NCI-H1694 (cell line): ENCODE results near the gene ATF5.
A peak's percentile ranks its signal among the peaks of the same experiment; 100 is the strongest.

Source experiments
- DNase-seq: peaks from one replicate; lab custom pipeline; 2025; lab: John Stamatoyannopoulos, UW

Gene ATF5, protein sequence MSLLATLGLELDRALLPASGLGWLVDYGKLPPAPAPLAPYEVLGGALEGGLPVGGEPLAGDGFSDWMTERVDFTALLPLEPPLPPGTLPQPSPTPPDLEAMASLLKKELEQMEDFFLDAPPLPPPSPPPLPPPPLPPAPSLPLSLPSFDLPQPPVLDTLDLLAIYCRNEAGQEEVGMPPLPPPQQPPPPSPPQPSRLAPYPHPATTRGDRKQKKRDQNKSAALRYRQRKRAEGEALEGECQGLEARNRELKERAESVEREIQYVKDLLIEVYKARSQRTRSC

DNA sequence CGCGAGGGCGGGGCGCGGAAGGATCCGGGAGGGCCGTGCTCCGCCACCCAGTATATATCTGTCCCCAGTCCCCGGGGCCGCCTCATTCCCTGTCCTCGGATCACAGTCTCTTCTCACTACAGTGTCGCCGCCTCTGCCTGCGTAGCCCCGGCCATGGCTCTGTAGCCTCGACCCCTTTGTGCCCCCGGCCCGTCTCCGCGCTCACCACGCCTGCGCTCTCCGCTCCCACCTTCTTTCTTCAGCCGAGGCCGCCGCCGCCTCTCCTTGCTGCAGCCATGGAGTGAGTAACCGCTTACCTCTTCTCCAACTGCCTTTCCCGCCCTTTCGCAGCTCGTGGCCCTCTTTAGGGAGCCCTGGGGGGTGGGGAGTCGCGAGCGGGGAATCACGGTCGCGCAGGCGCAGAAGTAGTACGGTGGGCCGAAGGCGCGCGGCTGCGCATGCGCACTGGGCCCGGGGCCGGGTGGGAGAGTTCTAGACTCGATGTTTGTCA lies at the start of gene ATF5, which contains the start of gene NUP62:
ATF5 (plus strand) TSS at position 85 of the 490 bp plus-strand sequence. CDS start 1,646 bp downstream, outside the sequence.
NUP62 (minus strand) TSS at position 384 of the 490 bp plus-strand sequence. CDS start 19,697 bp downstream, outside the sequence.
- DNase-seq, result peak; percentile 83

DNA sequence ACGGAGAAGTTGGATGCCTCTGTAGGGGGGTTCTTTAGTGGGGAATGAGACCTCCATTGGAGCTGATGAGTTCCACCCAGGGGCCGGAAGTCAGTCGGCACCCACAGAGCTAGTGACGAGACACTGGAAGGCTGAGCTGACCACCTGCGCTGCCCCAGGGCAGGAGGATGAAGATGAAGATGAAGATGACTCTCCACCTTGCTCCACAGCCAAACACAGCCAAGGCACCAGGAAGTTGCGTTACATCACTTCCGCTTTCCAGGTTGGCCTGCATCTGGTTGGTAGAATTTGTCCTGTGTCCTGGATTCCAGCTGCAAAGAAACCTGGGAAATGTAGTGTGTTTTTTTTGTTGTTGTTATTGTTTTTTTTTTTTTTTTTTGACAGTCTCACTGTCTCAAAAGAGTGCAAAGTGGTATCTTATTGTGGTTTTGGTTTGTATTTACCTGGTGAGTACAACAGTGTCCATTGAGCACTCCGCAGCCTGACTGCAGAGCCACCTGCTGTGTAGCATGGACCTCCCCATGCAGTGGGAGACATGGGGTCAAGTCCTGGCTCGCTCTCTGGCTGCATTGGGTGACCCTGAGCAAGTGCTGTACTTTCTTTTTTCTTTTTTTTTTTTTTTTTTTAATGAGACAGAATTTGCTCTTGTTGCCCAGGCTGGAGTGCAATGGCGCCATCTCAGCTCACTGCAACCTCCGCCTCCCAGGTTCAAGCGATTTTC lies 49.6 kb upstream of the ATF5 start:
- DNase-seq, result no peak

DNA sequence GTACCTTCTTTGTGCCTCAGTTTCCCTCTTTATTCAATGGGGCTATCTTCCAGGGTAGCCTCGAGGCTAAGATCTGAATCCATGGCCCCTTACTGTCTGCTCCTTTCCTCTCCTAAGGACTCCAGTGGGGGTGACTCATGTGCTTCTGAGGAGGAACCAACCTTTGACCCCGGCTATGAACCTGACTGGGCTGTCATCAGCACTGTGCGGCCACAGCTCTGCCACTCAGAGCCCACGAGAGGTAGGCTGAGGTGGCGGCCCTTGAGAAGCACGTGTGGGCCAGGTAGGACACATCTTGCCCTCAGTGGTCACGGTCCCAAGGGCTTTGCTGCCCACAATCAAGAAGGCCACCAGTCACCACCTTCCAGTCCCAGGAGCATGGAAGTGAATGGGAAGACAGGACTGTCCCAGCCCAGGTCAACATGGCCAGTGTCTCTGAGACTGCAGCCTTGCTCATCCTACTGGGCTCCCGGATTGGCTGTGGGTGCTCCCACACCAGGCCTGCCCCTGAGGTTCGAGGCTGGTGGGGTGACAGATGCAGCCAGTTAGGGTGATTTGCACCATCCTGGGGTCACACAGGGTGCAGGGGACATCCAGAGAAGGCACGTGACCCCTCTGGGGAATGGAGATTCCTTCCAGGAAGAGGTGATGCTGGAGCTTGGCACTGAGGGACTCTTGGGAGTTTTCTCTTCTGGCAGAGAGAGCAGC lies 48.7 kb upstream of the ATF5 start:
- DNase-seq, result no peak

DNA sequence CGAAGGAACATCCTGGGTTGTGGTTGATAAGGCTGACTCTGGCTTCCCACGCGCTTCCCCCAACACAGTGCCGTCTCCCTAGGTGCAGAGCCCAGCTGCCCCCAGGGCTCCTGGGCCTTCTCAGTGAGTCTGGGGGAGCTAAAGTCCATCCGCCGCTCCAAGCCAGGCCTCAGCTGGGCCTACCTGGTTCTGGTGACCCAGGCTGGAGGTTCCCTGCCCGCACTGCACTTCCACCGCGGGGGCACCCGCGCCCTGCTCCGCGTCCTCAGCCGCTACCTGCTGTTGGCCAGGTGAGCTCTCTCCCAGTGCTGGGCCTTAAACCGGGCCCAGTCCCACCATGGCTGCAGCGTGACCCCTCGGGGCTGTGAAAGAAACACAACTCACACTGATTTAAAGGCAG lies 47.8 kb upstream of the ATF5 start:
- no peak for DNase-seq

DNA sequence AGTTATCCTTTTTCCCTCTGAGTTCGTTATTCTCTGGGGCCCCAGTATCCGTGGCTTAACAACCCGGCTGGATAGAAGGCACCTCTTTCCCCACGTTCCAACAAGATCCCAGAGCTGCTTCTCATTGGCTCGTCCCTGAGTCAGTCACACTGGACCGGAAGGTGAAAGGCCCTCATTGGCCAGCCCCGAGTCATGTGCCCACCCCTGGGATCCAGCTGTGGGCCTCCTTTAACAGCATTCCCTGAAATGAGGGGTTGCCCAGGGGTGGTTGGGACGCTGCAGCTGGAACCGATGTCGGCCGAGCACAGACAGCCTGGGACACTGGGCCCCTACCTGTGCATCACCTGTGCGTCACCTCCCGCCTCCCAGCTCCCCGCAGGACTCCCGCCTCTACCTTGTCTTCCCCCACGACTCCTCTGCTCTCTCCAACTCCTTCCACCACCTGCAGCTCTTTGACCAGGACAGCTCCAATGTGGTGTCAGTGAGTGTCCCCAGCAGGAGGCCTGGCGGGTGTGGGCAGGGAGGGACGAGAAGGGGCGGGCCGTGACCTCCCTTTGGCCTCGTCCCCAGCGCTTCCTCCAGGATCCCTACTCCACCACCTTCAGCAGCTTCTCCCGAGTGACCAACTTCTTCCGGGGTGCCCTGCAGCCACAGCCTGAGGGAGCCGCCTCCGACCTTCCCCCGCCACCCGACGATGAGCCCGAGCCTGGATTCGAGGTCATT lies 47.2 kb upstream of the ATF5 start:
- no peak for DNase-seq

DNA sequence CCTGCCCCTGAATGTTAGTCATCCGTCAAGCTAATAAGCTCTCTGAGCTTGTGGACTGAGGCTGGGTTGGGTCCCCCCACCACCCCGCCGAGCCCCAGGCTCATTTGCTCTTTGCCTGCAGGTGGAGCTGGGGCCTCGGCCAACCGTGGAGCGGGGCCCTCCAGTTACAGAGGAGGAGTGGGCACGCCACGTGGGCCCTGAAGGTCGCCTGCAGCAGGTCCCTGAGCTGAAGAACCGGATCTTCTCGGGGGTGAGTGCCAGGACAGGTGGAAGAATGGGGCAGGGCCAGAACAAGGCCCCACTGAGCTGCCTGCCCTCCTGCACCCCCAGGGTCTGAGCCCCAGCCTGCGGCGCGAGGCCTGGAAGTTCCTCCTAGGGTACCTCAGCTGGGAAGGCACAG lies 46.4 kb upstream of the ATF5 start:
- DNase-seq, result no peak

DNA sequence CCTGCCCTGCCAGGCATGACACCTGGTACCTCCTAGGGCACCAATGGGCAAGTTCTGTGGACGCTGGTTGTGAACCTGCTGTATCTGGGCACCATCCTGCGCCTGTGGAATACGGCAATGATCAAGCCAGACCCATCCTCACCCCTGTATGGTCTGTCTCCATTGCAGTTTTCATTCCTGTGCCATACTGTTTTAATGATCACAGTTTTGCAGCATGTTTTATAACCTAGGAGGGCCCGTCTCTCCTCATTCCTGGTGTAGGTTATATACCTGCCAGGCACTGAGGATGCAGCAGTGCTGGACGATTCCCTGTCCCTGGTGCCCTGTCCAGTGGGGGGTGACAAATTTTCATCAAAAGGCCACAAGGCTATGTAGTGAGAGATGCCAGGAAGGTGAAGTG lies 45.9 kb upstream of the ATF5 start:
- DNase-seq, result no peak

DNA sequence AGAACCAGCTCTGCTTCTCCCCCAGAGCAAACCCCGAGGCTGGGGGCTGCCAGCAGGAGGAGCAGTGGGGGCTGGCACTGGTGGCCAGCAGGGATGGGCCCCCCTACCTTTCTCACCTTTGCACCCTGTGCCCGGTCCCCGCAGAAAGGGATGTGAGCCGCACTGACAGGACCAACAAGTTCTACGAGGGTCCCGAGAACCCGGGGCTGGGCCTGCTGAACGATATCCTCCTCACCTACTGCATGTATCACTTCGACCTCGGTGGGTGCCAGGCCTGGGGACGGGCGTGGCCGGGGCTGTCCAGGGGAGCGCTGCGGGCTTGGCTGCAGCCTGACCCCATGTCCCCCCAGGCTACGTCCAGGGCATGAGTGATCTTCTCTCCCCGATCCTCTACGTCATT lies 44.9 kb upstream of the ATF5 start:
- DNase-seq, result no peak

DNA sequence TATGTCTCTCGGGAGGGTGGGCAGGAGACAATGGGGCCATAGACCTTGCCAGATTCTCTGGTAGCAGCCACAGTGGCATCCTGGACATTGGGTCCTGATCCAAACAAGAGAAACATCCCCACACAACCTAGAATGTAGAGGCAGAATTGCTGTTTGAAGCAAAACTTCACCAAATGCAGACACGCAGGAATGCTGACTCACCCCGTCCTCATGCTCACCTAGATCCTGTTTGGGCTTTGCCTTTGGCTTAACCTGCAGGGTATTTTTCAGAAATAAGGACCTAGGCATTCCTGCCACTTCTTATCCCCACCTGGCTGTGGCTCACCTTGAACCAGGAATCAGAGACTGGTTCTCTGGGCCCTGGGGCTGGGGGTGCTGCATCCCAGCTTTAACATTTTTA lies 44.2 kb upstream of the ATF5 start:
- no peak for DNase-seq

DNA sequence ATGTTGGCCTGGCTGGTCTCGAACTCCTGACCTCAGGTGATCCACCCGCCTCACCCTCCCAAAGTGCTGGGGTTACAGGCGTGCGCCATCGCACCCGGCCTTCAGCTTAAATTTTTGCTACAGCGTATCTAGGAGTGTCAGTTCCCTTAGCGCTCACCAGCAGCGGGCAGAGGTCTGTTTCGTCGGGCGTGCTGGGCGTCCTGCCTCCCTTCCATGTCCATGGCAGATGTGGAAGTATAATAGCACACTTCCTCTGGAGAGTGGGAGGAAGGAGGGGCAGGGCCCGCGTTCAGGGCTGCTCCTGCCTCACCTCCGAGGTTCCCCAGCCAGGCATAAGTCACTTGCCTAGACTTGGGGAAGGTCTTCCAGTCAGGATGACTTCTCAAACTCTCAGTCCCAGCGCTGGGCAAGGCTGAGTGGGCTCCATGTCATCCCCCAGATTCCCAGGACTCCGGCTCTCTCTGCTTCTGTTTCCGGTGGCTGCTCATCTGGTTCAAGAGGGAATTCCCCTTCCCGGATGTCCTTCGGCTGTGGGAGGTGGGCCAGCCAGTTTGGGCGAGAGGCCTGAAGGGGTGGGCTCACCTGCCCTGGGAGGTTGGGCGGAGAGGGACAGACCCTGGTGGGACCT lies 41.9 kb upstream of the ATF5 start:
- DNase-seq, result no peak

DNA sequence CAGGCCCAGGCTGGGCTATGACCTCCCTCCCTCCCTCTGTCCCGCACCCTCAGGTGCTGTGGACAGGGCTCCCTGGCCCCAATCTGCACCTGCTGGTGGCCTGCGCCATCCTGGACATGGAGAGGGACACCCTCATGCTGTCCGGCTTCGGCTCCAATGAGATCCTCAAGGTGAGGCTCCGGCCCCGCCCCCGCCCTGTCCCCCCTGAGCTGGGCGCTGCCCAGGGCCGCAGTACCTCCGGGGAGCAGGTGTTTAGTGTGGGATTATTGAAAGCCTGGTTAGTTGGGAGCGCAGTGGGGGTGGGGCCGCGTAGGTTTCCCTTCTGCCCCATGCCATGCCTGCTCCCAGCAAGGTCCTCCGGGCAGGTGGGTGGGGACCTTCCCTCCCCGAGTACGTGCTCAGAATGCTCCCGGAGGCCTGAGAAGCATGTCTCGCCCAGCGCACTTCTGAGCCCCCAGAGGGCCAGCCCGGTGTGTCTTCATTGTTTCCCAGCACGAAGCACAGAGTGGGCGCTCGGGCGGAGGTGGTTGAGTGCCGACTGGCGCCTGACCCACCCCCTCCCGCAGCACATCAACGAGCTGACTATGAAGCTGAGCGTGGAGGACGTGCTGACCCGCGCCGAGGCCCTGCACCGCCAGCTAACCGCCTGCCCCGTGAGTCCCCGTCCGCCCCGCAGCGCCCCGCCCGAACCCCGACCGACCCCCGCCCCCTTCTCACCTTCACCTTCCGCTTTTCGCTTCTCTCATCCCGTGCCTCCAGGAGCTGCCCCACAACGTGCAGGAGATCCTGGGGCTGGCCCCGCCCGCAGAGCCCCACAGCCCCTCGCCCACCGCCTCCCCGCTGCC lies 41.1 kb upstream of the ATF5 start:
- DNase-seq, result no peak

DNA sequence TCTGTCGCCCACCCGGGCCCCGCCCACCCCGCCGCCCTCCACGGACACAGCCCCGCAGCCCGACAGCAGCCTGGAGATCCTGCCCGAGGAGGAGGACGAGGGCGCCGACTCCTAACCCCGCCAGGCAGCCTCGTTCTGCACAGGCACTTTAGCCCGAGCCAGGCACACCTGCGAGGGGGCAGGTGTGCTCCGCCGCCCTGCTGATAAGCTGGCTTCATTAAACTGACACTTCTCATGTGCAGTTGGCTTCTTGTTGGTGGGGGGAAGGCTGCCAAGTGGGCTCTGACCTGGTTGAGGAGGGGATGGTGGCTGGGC lies 40.5 kb upstream of the ATF5 start:
- no peak for DNase-seq

DNA sequence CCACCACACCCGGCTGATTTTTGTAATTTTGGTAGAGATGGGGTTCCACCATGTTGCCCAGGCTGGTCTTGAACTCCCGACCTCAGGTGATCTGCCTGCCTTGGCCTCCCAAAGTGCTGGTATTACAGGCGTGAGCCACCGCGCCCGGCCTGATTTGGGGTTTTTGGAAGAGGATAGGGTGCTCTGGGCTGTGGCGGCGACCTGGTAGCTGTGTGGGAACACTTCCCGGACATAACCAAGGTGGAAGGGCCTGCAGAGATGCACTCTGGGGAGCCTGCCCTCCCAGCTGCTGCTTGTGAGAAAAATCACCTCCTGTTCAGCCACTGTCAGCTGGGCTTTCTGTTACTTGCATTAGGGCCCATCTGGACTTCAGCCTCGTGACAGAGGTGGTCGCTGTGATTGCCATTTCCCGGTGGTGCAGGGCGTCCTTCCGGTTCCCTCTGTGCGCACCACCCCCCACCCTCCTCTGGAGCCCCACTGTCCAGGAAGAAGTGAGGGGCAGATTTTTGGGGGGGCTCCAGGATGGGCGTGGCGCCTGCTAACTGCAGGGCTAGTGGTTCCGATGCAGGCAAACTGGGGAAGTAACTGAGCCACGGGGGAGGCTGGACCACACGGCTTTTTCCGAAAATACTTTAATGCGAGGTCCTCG lies 39.8 kb upstream of the ATF5 start:
- no peak for DNase-seq

DNA sequence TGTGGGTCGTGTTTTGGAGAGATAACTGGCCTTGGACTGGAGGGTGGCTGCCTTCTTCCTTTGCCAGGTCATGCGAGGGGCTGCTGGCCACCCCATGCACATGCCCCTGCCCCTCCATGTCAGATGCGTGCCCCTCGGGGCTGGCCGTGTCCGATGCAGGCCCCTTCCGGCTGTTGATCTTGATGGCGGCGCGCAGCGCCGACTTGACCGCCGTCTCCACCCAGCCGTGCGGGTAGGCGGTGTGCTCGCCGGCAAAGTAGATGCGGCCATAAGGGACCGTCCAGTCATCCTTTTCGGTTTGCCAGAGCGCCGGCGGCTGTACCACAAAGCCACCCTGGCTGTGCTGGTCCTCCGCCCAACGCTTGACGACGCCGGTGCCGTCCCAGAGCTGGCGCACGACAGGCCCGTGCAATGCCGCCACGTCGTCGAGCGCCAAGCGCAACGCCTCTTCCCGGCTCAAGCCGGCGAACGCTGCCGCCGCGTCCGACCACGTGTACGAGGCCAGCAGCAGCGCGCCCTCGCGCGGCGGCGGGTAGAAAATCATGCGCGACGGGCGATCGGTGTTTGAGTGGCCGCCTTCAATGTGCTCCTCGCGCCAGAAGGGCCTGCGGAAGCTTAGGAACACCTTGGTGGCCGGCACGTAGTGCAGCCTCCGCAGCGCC lies 39.2 kb upstream of the ATF5 start:
- no peak for DNase-seq

DNA sequence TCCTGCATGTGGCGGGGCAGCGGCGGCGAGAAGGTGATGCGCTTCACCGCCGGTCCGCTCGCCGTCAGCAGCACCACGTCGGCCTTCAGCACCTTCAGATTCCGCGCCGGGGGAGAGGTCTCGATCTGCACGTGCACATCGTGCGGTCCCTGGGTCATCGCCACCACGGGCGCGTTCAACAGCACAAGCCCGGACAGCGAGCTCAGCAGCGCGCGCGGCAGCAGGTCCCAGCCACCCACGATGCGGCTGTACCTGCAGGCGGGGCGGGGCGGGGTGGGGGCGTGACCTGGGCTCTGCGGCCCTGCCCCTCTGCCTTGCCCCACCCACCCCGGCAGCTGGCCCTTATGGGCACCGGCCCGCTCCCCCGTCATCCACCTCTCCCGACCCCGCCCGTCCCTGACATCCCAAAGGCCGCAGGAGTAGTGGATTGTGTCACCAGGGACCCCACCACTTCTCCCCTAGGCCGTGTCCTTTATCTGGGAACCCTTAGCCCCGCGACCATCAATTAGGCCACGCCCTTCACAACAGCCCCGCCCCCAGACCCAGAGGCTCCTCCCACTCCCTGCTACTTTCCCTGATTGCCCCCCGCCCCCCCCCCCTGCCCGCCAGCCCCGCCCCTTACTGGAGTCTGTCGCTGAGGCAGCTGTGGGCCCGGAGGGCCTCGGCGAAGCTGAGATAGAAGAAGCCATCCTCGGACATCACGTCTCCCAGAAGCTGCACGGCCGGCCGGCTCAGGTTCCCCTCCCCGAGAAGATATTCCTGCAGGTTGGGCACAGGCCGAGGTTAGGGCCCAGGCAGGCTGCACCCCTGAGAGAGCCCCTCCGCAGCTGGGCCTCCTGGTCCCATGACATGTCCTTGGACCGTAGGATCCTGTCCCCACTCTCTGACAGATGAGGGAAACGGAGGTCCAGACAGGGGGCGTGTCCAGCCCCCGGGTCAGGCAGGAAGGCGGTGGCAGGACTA lies 38.4 kb upstream of the ATF5 start:
- no peak for DNase-seq

DNA sequence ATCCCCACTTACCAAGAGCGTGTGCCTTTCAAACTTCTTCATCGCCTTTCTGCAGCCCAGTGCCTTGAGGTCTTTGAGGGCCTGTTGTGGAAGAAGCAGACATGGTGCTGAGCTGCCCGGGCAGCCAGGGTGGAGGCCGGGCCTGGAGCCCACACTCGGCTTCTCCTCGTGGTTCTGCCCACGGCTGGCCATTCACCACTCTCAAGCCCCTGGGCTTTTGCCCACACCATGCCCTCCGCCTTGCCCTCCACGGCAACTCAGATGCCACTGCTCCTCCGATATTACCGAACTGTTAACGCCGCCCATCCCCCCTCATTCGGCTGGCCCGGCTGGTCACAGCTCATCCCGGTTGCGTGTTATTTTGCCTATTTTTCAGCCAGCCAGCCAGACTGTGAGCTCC lies 37.6 kb upstream of the ATF5 start:
- no peak for DNase-seq

DNA sequence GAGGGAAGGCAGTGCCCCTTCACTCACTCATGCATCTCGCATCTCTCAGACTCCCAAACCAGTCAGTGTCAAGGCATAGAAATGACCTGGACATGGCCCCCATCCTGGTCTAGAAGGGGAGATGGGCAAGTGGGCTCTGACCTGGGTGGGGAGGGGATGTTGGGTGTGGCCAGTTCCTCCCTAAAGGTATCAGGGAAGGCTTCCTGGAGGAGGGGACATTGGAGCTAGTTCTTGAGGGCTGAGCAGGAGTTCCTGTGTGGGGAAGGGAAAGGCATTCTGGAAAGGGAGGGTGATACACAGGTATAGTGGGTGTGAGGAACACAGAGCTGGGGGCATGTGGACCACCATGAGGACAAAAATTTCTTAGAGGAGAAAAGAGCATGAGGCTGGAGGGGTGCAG lies 36.3 kb upstream of the ATF5 start:
- no peak for DNase-seq

DNA sequence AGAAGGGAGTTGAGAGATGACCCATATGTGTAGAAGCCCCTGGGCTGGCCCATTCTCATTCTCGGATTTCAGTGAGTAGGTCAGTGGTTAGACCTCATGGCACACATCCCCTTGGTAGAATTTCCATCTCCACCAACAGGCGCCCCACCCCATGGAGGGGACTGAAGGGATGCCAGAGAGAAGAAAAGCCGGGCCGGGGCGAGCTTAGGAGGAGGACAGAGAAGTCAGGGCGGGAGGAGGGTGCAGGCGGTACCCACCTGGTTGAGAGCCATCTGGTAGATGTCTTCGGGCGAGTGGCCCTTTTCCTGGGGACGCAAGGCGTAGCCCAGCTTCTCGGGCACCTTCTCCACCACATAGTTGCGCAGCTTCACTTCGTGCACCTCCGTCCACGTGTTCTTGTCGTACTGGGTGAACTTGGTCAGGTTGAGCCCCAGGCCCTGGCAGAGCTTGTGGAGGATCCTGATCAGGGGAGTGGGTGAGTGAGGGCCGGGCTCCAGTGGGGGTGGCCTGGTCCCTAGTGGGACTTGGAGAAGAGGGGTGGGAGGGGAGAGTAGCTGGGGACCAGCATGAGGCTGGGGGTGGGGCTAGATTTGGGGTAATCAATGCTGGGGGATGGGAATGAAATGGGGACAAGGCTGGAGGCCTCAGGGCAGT lies 34.9 kb upstream of the ATF5 start:
- no peak for DNase-seq
